Common myeloid progenitor, CD34-positive (primary cell): Measurements from ENCODE around the gene ZNHIT3.

Experiments
- CTCF ChIA-PET: fragments of 350-600 bp; sonication (Branson Sonifier 250); formaldehyde crosslinking; loops from one replicate; lab custom pipeline; 2021; ENCODE audit warnings: antibody characterized with exemption; lab: Charles Lee
- POLR2A ChIA-PET: fragments of 350-600 bp; sonication (Branson Sonifier 250); formaldehyde crosslinking; loops from one replicate; lab custom pipeline; 2021; ENCODE audit warnings: antibody characterized with exemption; lab: Charles Lee
- DNase-seq, 3 donors: peaks; one replicate each; pipeline versions ENCODE4 v3.0.0 to v3.0.0-alpha.2; 2013
- H3K27ac ChIP-seq, 2 experiments: 1 replicate in 1 of 2; 2 replicates in 1 of 2; pipeline ENCODE4 v1.7.0; 2013; ENCODE audit warnings: inconsistent platforms in 2 of 2, low read length in 2 of 2, mild to moderate bottlenecking in 2 of 2, low read depth in 1 of 2, moderate library complexity in 1 of 2; ENCODE audit not compliant: severe bottlenecking in 2 of 2, insufficient read depth in 1 of 2, poor library complexity in 1 of 2
- H3K27me3 ChIP-seq, 5 experiments: replicated peaks in 2 of 5; 1 replicate in 3 of 5; 2 replicates in 2 of 5; pipeline versions ENCODE4 v1.6.1 to v1.7.0; 2013; ENCODE audit warnings: low read length in 4 of 5, mild to moderate bottlenecking in 2 of 5, moderate library complexity in 2 of 5, inconsistent platforms in 1 of 5; ENCODE audit not compliant: insufficient read depth in 5 of 5, control insufficient read depth in 4 of 5
- H3K36me3 ChIP-seq, 4 experiments: 1 replicate in 2 of 4; 2 replicates in 2 of 4; pipeline versions ENCODE4 v1.6.1 to v1.7.0; 2013; ENCODE audit warnings: low read length in 3 of 4, control low read depth in 1 of 4, mild to moderate bottlenecking in 1 of 4; ENCODE audit not compliant: control insufficient read depth in 4 of 4, insufficient read depth in 4 of 4
- H3K4me1 ChIP-seq, 4 experiments: 1 replicate in 3 of 4; 2 replicates in 1 of 4; pipeline versions ENCODE4 v1.6.1 to v1.7.1; 2013; ENCODE audit warnings: low read length in 3 of 4, mild to moderate bottlenecking in 3 of 4, control low read depth in 1 of 4, inconsistent platforms in 1 of 4, moderate library complexity in 1 of 4; ENCODE audit not compliant: control insufficient read depth in 4 of 4, insufficient read depth in 4 of 4; ENCODE audit errors: control extremely low read depth in 1 of 4
- H3K4me3 ChIP-seq, 7 experiments: 1 replicate in 4 of 7; 2 replicates in 3 of 7; pipeline versions ENCODE4 v1.5.1 to v1.7.0; 2013; ENCODE audit warnings: mild to moderate bottlenecking in 7 of 7, low read length in 6 of 7, moderate library complexity in 6 of 7, inconsistent platforms in 2 of 7, low read depth in 2 of 7, control low read depth in 1 of 7; ENCODE audit not compliant: insufficient read depth in 4 of 7, control insufficient read depth in 1 of 7; ENCODE audit errors: extremely low read depth in 1 of 7
- H3K9me3 ChIP-seq, 5 experiments: 1 replicate in 4 of 5; 2 replicates in 1 of 5; pipeline versions ENCODE4 v1.6.1 to v1.7.1; 2013; ENCODE audit warnings: low read length in 4 of 5, mild to moderate bottlenecking in 2 of 5, inconsistent platforms in 1 of 5, low read depth in 1 of 5, moderate library complexity in 1 of 5; ENCODE audit not compliant: control insufficient read depth in 4 of 5, insufficient read depth in 2 of 5; ENCODE audit errors: control extremely low read depth in 1 of 5
- WGBS: methylation state at CpG from one replicate; pipeline ENCODE4 v1.1.5; 2013; ENCODE audit not compliant: insufficient coverage; 5-methylcytosine and 5-hydroxymethylcytosine counted together

The ZNHIT3 gene

DNA sequence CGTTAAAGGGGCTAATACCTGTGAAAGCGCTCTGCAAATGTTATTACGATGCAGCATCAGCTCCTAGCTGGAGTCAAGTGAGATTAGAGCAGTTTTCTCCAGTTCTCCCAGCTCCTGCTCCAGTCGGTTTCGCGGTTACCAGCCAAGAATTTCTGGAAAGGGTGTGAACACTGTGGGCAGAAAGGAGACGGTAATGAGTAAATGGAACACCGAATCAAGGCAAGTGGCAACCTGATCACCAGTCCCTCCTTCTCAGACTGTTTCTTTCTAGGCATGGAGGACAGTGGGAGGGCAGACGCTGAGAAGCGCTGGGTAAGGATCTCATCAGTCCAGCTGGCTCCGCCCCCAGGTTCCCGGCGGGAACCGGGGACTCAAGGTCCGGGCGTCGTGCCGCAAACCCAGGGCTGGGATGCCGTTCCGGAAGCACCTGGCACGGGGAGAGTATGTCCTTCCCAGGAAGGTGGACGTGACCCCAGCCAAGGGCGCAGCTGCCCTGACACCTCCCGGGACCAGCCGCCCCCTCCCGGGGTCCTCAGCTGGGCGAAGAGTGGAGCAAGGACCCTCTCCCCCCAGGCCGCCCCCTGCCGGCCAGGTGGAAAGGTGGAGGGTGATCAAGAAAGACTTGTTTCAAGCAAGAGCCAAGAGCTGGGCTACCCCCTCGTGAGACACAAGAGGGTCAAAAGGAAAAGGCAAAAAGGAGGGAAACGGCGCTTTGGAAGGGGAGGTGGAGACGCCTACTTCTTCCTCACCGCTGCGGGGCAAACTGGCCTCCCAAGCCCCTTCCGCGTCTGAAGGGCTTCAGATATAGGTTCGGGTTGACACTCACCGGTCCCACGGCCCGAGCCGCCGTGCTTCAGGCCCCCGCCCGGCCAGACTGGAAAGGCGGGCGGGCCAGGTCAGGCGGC, 47.7 kb downstream of the ZNHIT3 start:
- DNase-seq: peak in 2 of 3 donors; percentile 57 to 64
- peak overlapping the region; percentile 54 to 96 (median 87) for H3K4me3 ChIP-seq
- peaks cover 5 to 50% (median 16%) of the 10 kb centered on the region in 4 experiments for H3K36me3 ChIP-seq
- POLR2A ChIA-PET: interaction anchor here (2.1 to 3.2 kb wide), 2 partner anchors 11 kb away, joined by 4 to 30 read pairs; partner anchors contain the start of gene GGNBP2
- no peaks in the 10 kb centered on the region for H3K9me3 ChIP-seq
- WGBS: 13% methylated on average over 40 of the region's 48 CpGs
- no peaks in the 10 kb centered on the region for H3K27me3 ChIP-seq
- H3K27ac ChIP-seq: peak overlapping the region in 1 of 2 experiments; percentile 93
- peaks cover 3 to 23% (median 16%) of the 10 kb centered on the region in 4 experiments for H3K4me1 ChIP-seq
- CTCF ChIA-PET: interaction anchor here (1.2 to 3.2 kb wide), 5 partner anchors 10 to 68 kb away, joined by 3 to 17 read pairs (median 5); partner anchors contain the start of gene MRM1

DNA sequence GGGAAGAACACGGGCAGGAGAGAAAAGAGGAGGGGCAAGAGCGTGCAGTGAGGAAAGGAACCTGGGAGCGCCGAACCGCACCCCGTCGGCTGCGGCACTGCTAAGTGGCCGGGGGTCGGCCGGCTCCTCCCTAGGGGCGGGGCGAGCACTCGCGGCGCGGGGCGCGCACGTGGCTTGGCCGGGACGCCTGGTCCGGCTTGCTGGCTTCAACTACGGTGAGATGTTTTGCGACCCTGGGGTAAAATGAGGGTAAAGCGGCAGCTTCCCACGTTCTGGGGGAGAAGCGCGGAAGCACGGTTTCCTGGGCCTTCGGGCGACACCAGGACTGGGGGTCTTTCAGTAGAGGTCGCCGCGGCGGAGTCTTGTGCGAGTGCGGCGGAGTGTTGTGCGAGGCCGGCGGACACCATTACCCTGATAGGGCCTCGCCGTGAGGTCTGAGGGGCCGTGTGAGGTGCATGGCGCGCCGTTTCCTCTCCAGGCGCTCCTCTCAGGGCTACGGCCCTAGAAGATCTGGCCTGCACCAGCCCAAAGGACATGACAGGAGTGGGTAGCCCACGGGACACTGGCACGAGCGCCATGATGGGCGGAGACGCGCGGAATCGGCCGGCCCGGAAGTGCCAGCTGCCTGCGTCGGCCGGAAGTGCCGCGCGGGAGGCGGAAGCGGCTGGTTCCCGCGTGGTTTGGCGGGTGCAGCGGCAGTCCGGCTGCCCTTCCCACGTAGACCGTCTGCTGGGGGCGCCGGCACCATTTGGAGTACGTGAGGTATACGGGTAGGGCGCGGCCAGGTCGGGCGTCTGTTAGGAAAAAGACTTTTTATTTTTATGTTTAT, 48.6 kb downstream of the ZNHIT3 start, which contains the start of the genes MYO19 and PIGW:
MYO19 (minus strand) TSS at position 29 of the 829 bp plus-strand sequence. CDS start 2,330 bp downstream, outside the sequence.
PIGW (plus strand) TSS at position 148 of the 829 bp plus-strand sequence. CDS start 2,115 bp downstream, outside the sequence.
- peaks cover 3 to 22% (median 16%) of the 10 kb centered on the region in 4 experiments for H3K4me1 ChIP-seq
- ChIA-PET POLR2A (interaction anchor here (0.6 to 3.2 kb wide), 3 partner anchors 10 to 23 kb away, joined by 3 to 30 read pairs (median 4); partner anchors contain the start of gene GGNBP2), CTCF (interaction anchor here (0.7 to 3.2 kb wide), 5 partner anchors 10 to 67 kb away, joined by 3 to 17 read pairs (median 5); partner anchors contain the start of gene MRM1)
- peak within 1 kb of the TSS; percentile 54 to 96 (median 87) for H3K4me3 ChIP-seq
- no peaks in the 10 kb centered on the region for H3K27me3 ChIP-seq
- WGBS: under 1% methylated on average over 75 of the region's 83 CpGs
- H3K9me3 ChIP-seq: no peaks in the 10 kb centered on the region
- peaks cover 5 to 50% (median 16%) of the 10 kb centered on the region in 4 experiments for H3K36me3 ChIP-seq
- peak; percentile 91 to 94 (median 93) for DNase-seq
- H3K27ac ChIP-seq: peak within 1 kb of the TSS; percentile 80 to 93

DNA sequence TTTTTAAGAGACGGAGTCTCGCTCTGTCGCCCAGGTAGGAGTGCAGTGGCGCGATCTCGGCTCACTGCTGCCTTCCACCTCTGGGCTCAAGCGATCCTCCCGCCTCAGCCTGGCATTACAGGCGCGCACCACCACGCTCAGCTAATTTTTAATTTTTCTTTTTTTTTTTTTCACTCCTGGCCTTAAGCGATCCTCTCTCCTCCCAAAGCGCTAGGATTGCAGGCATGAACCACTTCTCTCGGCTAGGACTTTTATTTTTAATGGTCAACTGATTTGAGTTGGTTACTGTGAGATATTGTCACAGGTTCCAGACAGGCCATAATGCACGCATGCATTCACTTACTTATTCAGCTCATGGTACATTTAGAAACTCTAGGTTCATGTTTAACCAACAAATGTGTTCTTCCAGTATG, 49.2 kb downstream of the ZNHIT3 start:
- Histone ChIP-seq H3K9me3 (no peaks in the 10 kb centered on the region), H3K4me3 (peak overlapping the region; percentile 54 to 96 (median 87)), H3K27me3 (no peaks in the 10 kb centered on the region), H3K4me1 (peaks cover 3 to 22% (median 16%) of the 10 kb centered on the region in 4 experiments), H3K27ac (peak overlapping the region; percentile 61 to 93), H3K36me3 (peaks cover 5 to 48% (median 16%) of the 10 kb centered on the region in 4 experiments)
- WGBS: 1% methylated on average over 8 of the region's 15 CpGs
- DNase-seq: no peak
- CTCF ChIA-PET: interaction anchor here (0.7 to 3.2 kb wide), 4 partner anchors 9 to 66 kb away, joined by 3 to 17 read pairs (median 4); partner anchors contain the start of genes GGNBP2 and MRM1
- POLR2A ChIA-PET: interaction anchor here (0.6 to 3.2 kb wide), 3 partner anchors 10 to 23 kb away, joined by 3 to 30 read pairs (median 4); partner anchors contain the start of gene GGNBP2

DNA sequence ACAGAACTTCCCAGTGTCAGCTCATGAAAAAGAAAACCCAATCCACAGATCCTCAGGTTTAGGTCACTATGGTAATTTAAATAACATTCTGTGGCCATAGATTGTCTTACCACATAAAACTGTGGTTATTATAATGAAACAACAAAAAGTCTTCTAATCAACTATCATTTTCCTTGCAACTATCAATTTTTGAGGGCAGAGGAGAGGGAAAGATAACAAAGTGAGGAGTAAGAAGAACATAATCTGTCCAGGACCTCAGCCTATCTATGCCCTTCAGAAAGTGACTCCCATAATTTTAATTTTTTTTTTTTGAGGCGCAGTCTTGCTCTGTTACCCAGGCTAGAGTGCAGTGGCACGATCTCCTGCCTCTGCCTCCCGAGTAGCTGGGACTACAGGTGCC, 54.2 kb downstream of the ZNHIT3 start:
- no peak overlapping the region for H3K4me3 ChIP-seq
- ChIA-PET POLR2A (no interaction called here), CTCF (no interaction called here)
- H3K4me1 ChIP-seq: peaks cover 1 to 18% (median 11%) of the 10 kb centered on the region in 4 experiments
- DNase-seq: peak in 2 of 3 donors; percentile 12 to 33
- no peaks in the 10 kb centered on the region for H3K9me3 ChIP-seq
- H3K36me3 ChIP-seq: peaks cover 0 to 22% (median 3%) of the 10 kb centered on the region in 4 experiments
- H3K27ac ChIP-seq: no peak overlapping the region
- 100% methylated on average over 1 of the region's 3 CpGs for WGBS
- H3K27me3 ChIP-seq: no peaks in the 10 kb centered on the region

DNA sequence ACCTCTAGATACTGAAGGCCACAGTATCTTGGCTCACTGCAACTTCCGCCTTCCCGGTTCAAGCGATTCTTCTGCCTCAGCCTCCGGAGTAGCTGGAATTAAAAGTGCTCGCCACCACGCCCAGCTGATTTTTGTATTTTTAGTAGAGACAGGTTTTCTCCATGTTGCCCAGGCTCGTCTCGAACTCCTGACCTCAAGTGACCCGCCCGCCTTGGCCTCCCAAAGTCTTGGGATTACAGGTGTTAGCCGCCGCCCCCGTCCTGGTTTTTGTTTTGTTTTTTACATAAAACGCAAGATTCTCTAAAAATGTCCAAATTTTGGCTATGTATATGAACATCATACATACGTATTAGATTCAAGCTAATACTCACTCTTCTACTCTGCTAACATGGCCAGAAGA, 56.3 kb downstream of the ZNHIT3 start:
- H3K4me3 ChIP-seq: no peak overlapping the region
- H3K4me1 ChIP-seq: peaks cover 10 to 34% (median 22%) of the 10 kb centered on the region in 4 experiments
- CTCF ChIA-PET: interaction anchor here (1.1 to 1.2 kb wide), 2 partner anchors 12 to 53 kb away, joined by 3 to 4 read pairs; no protein-coding TSS in a partner anchor
- POLR2A ChIA-PET: no interaction called here
- no peak overlapping the region for H3K27ac ChIP-seq
- no peaks in the 10 kb centered on the region for H3K9me3 ChIP-seq
- DNase-seq: no peak
- WGBS: 85% methylated on average over 9 of the region's 15 CpGs
- H3K36me3 ChIP-seq: peaks cover 0 to 16% (median 3%) of the 10 kb centered on the region in 4 experiments
- H3K27me3 ChIP-seq: no peaks in the 10 kb centered on the region

DNA sequence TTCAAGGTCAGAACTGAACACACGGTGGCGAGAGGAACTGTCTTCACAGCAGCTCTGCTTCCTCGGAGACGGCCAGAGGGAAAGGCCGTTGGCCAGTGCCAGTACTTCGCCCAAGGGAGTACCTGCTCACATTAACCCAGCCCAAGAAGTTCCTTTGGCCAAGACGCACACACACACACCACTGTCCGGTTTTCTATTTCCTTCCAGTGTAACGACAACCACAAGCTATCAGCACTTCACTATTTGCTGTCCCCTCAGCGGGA, 57.5 kb downstream of the ZNHIT3 start:
- DNase-seq: peak in 1 of 3 donors; percentile 38
- Histone ChIP-seq H3K27me3 (no peaks in the 10 kb centered on the region), H3K9me3 (no peaks in the 10 kb centered on the region), H3K36me3 (peaks cover 0 to 14% (median 0%) of the 10 kb centered on the region in 4 experiments), H3K27ac (peak overlapping the region; percentile 97 to 98), H3K4me3 (peak overlapping the region; percentile 76 to 92 (median 88)), H3K4me1 (peaks cover 11 to 39% (median 27%) of the 10 kb centered on the region in 4 experiments)
- POLR2A ChIA-PET: interaction anchor here (3.8 kb wide), 1 partner anchor 9 kb away, joined by 30 read pairs; the partner anchor contains the start of genes MYO19 and PIGW
- CTCF ChIA-PET: interaction anchor here (0.9 to 1.1 kb wide), 3 partner anchors 8 to 42 kb away, joined by 3 to 5 read pairs (median 4); no protein-coding TSS in a partner anchor
- WGBS: 0% methylated on average over 9 of the region's 10 CpGs
